Thoracic aorta (tissue), 2 donors: Measurements from ENCODE around the gene CELA2A. TPM values are rescaled to one million over a fixed set of nuclear protein-coding genes. Genes with fewer than 3 reads are reported as not detected.

ENCODE experiments used
- ATAC-seq: fragments of 150-250 bp; one replicate; pipeline ENCODE4 v1.8.0; 2017; ENCODE audit warnings: low read depth; ENCODE audit not compliant: insufficient number of reproducible peaks, low FRiP score
- DNase-seq: peaks from one replicate; pipeline ENCODE4 v3.0.0-alpha.2; 2020; ENCODE audit warnings: low spot score
- H3K27ac ChIP-seq, 2 donors: fragments of 200-600 bp; sonication (generic); 1 replicate in 1 of 2; 2 replicates in 1 of 2; pipeline ENCODE4 v1.5.1; 2016; ENCODE audit warnings: mild to moderate bottlenecking in 2 of 2, moderate library complexity in 2 of 2
- H3K27me3 ChIP-seq: fragments of 200-600 bp; sonication (generic); replicated peaks from 2 replicates; pipeline ENCODE4 v1.6.0; 2016; ENCODE audit warnings: mild to moderate bottlenecking; ENCODE audit not compliant: insufficient read depth
- H3K36me3 ChIP-seq: fragments of 200-600 bp; sonication (generic); one replicate; pipeline ENCODE4 v1.5.1; 2016
- H3K4me1 ChIP-seq, 2 donors: fragments of 200-600 bp; sonication (generic); 1 replicate in 1 of 2; 2 replicates in 1 of 2; pipeline versions ENCODE4 v1.5.1 to v1.6.0; 2016; ENCODE audit warnings: low read depth in 2 of 2, mild to moderate bottlenecking in 1 of 2; ENCODE audit not compliant: control insufficient read depth in 1 of 2
- H3K4me3 ChIP-seq: fragments of 200-600 bp; sonication (generic); 2 replicates; pipeline ENCODE4 v1.5.1; 2016; ENCODE audit warnings: mild to moderate bottlenecking
- H3K9me3 ChIP-seq: fragments of 200-600 bp; sonication (generic); 2 replicates; pipeline ENCODE4 v1.5.1; 2016
- CTCF ChIP-seq: fragments of 200-600 bp; sonication (generic); IDR thresholded peaks from one replicate; pipeline ENCODE4 v1.5.1; 2019; ENCODE audit warnings: antibody characterized with exemption
- total RNA-seq, 2 donors: library from RNA; depleted of rRNA; stranded (reverse); fragments of >200 nt; gene quantifications; one replicate each; pipeline versions ENCODE4 v1.1.0 to v1.2.3, GENCODE V29; 2016

The CELA2A gene
- total RNA-seq, 2 donors from 2014 or later: not detected

GRCh38 chr1:15410884-15411245, 45.7 kb upstream of the CELA2A start:
- Histone ChIP-seq H3K4me3 (peak overlapping the region; percentile 89), H3K4me1 (peaks cover 14 to 56% of the 10 kb centered on the region in 2 donors), H3K27me3 (no peaks in the 10 kb centered on the region), H3K27ac (no peak overlapping the region), H3K36me3 (no peaks in the 10 kb centered on the region), H3K9me3 (no peaks in the 10 kb centered on the region)
- TF ChIP-seq CTCF: no peak
- ATAC-seq (no peak), DNase-seq (no peak)

- H3K27me3 ChIP-seq: no peaks in the 10 kb centered on the region
- TF ChIP-seq CTCF: no peak
- no peaks in the 10 kb centered on the region for H3K9me3 ChIP-seq
- ATAC-seq: no peak
- no peak for DNase-seq
- H3K4me1 ChIP-seq: peaks cover 16 to 55% of the 10 kb centered on the region in 2 donors
- H3K27ac ChIP-seq: no peak overlapping the region
- no peaks in the 10 kb centered on the region for H3K36me3 ChIP-seq
- peak overlapping the region; percentile 89 for H3K4me3 ChIP-seq
Observed at GRCh38 chr1:15411593-15412137, 44.9 kb upstream of the CELA2A start.

- Histone ChIP-seq H3K4me3 (peak overlapping the region; percentile 89), H3K9me3 (no peaks in the 10 kb centered on the region), H3K27ac (no peak overlapping the region), H3K4me1 (peaks cover 12 to 49% of the 10 kb centered on the region in 2 donors), H3K36me3 (no peaks in the 10 kb centered on the region), H3K27me3 (no peaks in the 10 kb centered on the region)
- no peak for DNase-seq
- TF ChIP-seq CTCF: no peak
- ATAC-seq: no peak
Observed at GRCh38 chr1:15412175-15412800, 44.2 kb upstream of the CELA2A start.

- TF ChIP-seq CTCF: no peak
- no peaks in the 10 kb centered on the region for H3K27me3 ChIP-seq
- no peaks in the 10 kb centered on the region for H3K36me3 ChIP-seq
- peak overlapping the region; percentile 89 for H3K4me3 ChIP-seq
- no peaks in the 10 kb centered on the region for H3K9me3 ChIP-seq
- no peak overlapping the region for H3K27ac ChIP-seq
- DNase-seq (no peak), ATAC-seq (no peak)
- H3K4me1 ChIP-seq: peaks cover 12 to 43% of the 10 kb centered on the region in 2 donors
Observed at GRCh38 chr1:15412843-15413242, 43.7 kb upstream of the CELA2A start.

GRCh38 chr1:15413563-15414444, 42.7 kb upstream of the CELA2A start:
- no peak for DNase-seq
- Histone ChIP-seq H3K36me3 (no peaks in the 10 kb centered on the region), H3K27me3 (no peaks in the 10 kb centered on the region), H3K4me3 (no peak overlapping the region), H3K27ac (no peak overlapping the region), H3K4me1 (peaks cover 12 to 39% of the 10 kb centered on the region in 2 donors), H3K9me3 (no peaks in the 10 kb centered on the region)
- no peak for TF ChIP-seq CTCF
- ATAC-seq: no peak
